ENCODE data around the gene PRR9.

Gene PRR9

GRCh38 chr1:153194331-153195050 is 22.9 kb upstream of the PRR9 start:
- DNase-seq (ENCODE audit: extremely low read depth, low read depth), result no peak

DNA sequence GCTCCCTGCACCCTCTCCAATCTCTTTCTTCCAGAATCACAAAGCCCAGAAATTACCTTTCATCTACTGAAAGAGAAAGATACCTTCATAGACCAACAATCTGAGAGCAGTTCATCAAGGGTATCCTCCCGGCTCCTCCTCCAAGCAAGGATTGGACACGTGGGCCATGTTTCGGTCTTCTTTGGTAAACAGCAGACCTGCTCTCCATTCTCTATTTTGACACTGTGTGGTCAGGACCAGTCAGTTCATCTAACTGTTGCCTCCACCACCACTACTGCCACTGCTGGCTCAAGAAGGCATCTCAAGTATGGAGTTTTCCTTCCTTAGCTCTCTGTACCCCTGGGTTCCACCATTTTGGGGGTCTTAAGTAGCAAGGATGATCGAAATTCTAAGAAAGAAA is 22.2 kb upstream of the PRR9 start:
- TF ChIP-seq CTCF (IDR thresholded peaks at IDR 0.05; ENCODE audit: low read depth, low read length), result no peak
- DNase-seq (ENCODE audit: extremely low read depth, low read depth), result no peak

More at GRCh38 chr1:153194331-153195050, 22.9 kb upstream of the PRR9 start:
- no peak for TF ChIP-seq CTCF (IDR thresholded peaks at IDR 0.05; ENCODE audit: low read depth, low read length)

DNA sequence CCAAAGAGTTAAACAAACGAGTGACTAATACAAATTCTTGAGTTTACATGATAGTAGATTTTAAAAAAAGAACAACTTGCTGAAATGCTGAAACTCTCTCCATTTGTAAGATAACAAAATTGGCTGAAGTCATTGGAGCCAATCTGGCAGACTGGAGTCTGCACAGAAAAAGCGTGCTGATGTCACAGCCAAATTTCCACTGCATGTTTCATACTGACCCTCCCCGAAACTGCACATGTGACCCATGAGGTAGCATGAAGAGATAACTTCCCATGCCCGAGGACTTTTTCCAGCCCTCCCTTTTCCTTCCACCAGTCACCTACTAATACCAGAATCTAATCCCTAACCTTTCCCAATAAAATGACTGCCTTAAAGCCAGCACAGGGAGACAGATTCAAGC is 15.4 kb upstream of the PRR9 start:
- DNase-seq (ENCODE audit: extremely low read depth, low read depth), result no peak
- no peak for TF ChIP-seq CTCF (IDR thresholded peaks at IDR 0.05; ENCODE audit: low read depth, low read length)

DNA sequence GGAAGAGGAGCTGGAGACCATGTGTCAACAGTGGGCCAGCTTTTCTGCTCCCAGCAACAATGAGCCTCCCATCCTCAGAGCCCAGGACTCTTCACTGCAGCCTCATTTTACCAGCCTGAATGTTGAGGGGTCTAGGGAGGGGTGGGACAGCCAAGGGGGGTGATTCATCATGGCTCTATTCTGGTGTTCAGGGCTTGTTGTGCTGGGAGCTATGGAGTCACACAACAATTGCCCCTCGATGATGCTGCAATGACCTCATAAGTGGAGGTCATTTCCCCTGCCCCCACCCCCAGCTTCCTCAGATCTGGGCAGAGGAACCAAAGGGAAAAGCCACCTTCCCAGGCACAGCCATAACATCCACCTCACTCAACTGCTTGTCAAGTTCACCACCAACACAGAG is 14.3 kb upstream of the PRR9 start, which contains the start of gene LELP1:
Gene LELP1 (plus strand): TSS at position 301 of the 400 bp plus-strand sequence. CDS start 1,278 bp downstream, outside the sequence.
- no peak for TF ChIP-seq CTCF (IDR thresholded peaks at IDR 0.05; ENCODE audit: low read depth, low read length)
- DNase-seq (ENCODE audit: extremely low read depth, low read depth), result no peak

DNA sequence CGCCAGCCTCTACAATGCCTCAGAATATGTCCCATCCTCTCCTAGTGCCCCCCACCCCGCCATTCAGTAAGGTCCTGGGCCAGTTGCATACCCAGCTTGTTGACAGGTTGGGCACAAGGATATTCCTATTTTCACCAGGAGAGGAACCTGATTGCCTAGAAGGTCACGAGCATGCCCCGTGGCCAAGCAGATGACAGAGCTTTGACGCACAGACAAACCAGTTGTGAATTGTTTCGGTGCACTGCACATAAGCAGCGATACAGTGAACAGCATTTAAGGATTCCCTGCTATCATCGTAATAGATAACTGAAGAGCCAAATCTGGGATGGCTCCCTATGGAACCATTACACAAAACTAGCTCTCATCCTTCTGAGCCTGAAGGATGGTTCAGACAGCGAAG is 10.8 kb upstream of the PRR9 start:
- no peak for DNase-seq (ENCODE audit: extremely low read depth, low read depth)
- TF ChIP-seq CTCF (IDR thresholded peaks at IDR 0.05; ENCODE audit: low read depth, low read length), result no peak

- no peak for TF ChIP-seq CTCF (IDR thresholded peaks at IDR 0.05; ENCODE audit: low read depth, low read length)
- no peak for DNase-seq (ENCODE audit: extremely low read depth, low read depth)
Measured at GRCh38 chr1:153210206-153210605, 7.2 kb upstream of the PRR9 start.

GRCh38 chr1:153212201-153212600 is 5.2 kb upstream of the PRR9 start:
- DNase-seq (ENCODE audit: extremely low read depth, low read depth), result no peak
- TF ChIP-seq CTCF (IDR thresholded peaks at IDR 0.05; ENCODE audit: low read depth, low read length), result no peak

Data from AG09319 (cell line).